ENCODE data around the gene BDP1.
"Not testable (repeated sequence)": the region's sequence is repeated elsewhere in the genome, so short reads cannot be mapped to it uniquely, and the experiment has no call there.

Gene BDP1

GRCh38 chr5:71455427-71456361 lies at the start of gene BDP1:
Gene BDP1 (plus strand): TSS chr5:71455651. CDS start chr5:71455878, 227 bp downstream.
- peak; percentile 96 for DNase-seq

GRCh38 chr5:71410088-71410487 lies 45.4 kb upstream of the BDP1 start:
- DNase-seq = not testable (repeated sequence)

GRCh38 chr5:71415626-71416025 lies 39.8 kb upstream of the BDP1 start:
- DNase-seq = not testable (repeated sequence)

GRCh38 chr5:71418026-71418425 lies 37.4 kb upstream of the BDP1 start:
- DNase-seq = not testable (repeated sequence)

GRCh38 chr5:71421278-71421677 lies 34.2 kb upstream of the BDP1 start:
- DNase-seq = not testable (repeated sequence)

GRCh38 chr5:71423896-71424295 lies 31.6 kb upstream of the BDP1 start:
- DNase-seq = not testable (repeated sequence)

- DNase-seq = not testable (repeated sequence)
Observed at GRCh38 chr5:71426686-71427474, 28.6 kb upstream of the BDP1 start.

GRCh38 chr5:71432410-71432809 lies 23.0 kb upstream of the BDP1 start:
- not testable (repeated sequence) for DNase-seq

- not testable (repeated sequence) for DNase-seq
Observed at GRCh38 chr5:71434825-71435224, 20.6 kb upstream of the BDP1 start.

GRCh38 chr5:71441564-71441963 lies 13.9 kb upstream of the BDP1 start:
- DNase-seq = not testable (repeated sequence)

- DNase-seq = not testable (repeated sequence)
Observed at GRCh38 chr5:71443891-71444290, 11.6 kb upstream of the BDP1 start.

- not testable (repeated sequence) for DNase-seq
Observed at GRCh38 chr5:71445015-71445414, 10.4 kb upstream of the BDP1 start.

GRCh38 chr5:71445523-71446152 lies 9.8 kb upstream of the BDP1 start:
- not testable (repeated sequence) for DNase-seq

GRCh38 chr5:71446540-71447216 lies 8.8 kb upstream of the BDP1 start:
- DNase-seq = not testable (repeated sequence)

GRCh38 chr5:71447218-71447808 lies 8.1 kb upstream of the BDP1 start:
- DNase-seq = peak; percentile 54

GRCh38 chr5:71452876-71453275 lies 2.6 kb upstream of the BDP1 start:
- no peak for DNase-seq

- DNase-seq = no peak
Observed at GRCh38 chr5:71454913-71455312, 538 bp upstream of the BDP1 start.

GRCh38 chr5:71456362-71456743 lies 902 bp downstream of the BDP1 start:
- no peak for DNase-seq

- DNase-seq = no peak
Observed at GRCh38 chr5:71457106-71457505, 1.7 kb downstream of the BDP1 start.

- no peak for DNase-seq
Observed at GRCh38 chr5:71460693-71461092, 5.2 kb downstream of the BDP1 start.

GRCh38 chr5:71461360-71461759 lies 5.9 kb downstream of the BDP1 start:
- DNase-seq = no peak

GRCh38 chr5:71471193-71471592 lies 15.7 kb downstream of the BDP1 start:
- no peak for DNase-seq

Measured in stimulated activated CD4-positive, alpha-beta T cell treated with anti-CD3 and anti-CD28 coated beads, Interleukin-1b, Interleukin-23, amount 100 ng/mL, for 48 hours (primary cell).